Stimulated activated naive B cell treated with anti-CD40 and anti-IgM and Interleukin-4, amounts not matched to agents 10 μg/mL and 1 μg/mL and 100 μg/mL, for 72 hours (primary cell): ENCODE results near the gene MOGAT2.

Experiments
- ATAC-seq, 2 donors: fragments of 150-1000 bp; cut with Tn5 transposase; replicated peaks; 2 replicates each; pipeline ENCODE4 v1.10.0; 2021; ENCODE audit warnings: moderate library complexity in 1 of 2
- DNase-seq: peaks from one replicate; pipeline ENCODE4 v3.0.0; 2021
- H3K27ac Mint-ChIP-seq: one replicate; pipeline ENCODE4 v1.8.0; 2022; ENCODE audit warnings: mild to moderate bottlenecking, mixed read lengths
- H3K27me3 Mint-ChIP-seq, 2 donors: one replicate each; pipeline ENCODE4 v1.8.0; 2022; ENCODE audit warnings: mixed read lengths in 2 of 2
- H3K36me3 Mint-ChIP-seq, 2 donors: one replicate each; pipeline ENCODE4 v1.8.0; 2022; ENCODE audit warnings: mixed read lengths in 2 of 2, mild to moderate bottlenecking in 1 of 2
- H3K4me1 Mint-ChIP-seq, 2 donors: one replicate each; pipeline ENCODE4 v1.8.0; 2022; ENCODE audit warnings: mixed read lengths in 2 of 2, mild to moderate bottlenecking in 1 of 2
- H3K4me3 Mint-ChIP-seq, 2 donors: one replicate each; pipeline ENCODE4 v1.8.0; 2022; ENCODE audit warnings: mild to moderate bottlenecking in 2 of 2, mixed read lengths in 2 of 2, moderate library complexity in 1 of 2
- H3K9me3 Mint-ChIP-seq, 2 donors: one replicate each; pipeline ENCODE4 v1.8.0; 2022; ENCODE audit warnings: mixed read lengths in 2 of 2, mild to moderate bottlenecking in 1 of 2

MOGAT2 gene

GRCh38 chr11:75760243-75760642 lies 42.6 kb downstream of the MOGAT2 start:
- Mint-ChIP-seq H3K4me1 (no peaks in the 10 kb centered on the region), H3K27me3 (peaks cover 4 to 6% of the 10 kb centered on the region in 2 donors), H3K27ac (no peak overlapping the region), H3K9me3 (no peaks in the 10 kb centered on the region), H3K4me3 (no peak overlapping the region), H3K36me3 (no peaks in the 10 kb centered on the region)
- DNase-seq = no peak
- ATAC-seq = no peak

- Mint-ChIP-seq H3K36me3 (no peaks in the 10 kb centered on the region), H3K4me3 (no peak overlapping the region), H3K9me3 (no peaks in the 10 kb centered on the region), H3K27me3 (peaks cover 0 to 10% of the 10 kb centered on the region in 2 donors), H3K4me1 (no peaks in the 10 kb centered on the region), H3K27ac (no peak overlapping the region)
- DNase-seq (no peak), ATAC-seq (no peak)
Measured at GRCh38 chr11:75760710-75761493, 43.3 kb downstream of the MOGAT2 start.

GRCh38 chr11:75762158-75762557 lies 44.5 kb downstream of the MOGAT2 start:
- ATAC-seq = no peak
- Mint-ChIP-seq H3K4me1 (peaks cover 0 to 5% of the 10 kb centered on the region in 2 donors), H3K9me3 (no peaks in the 10 kb centered on the region), H3K27ac (no peak overlapping the region), H3K27me3 (peaks cover 0 to 12% of the 10 kb centered on the region in 2 donors), H3K4me3 (no peak overlapping the region), H3K36me3 (no peaks in the 10 kb centered on the region)
- DNase-seq = no peak

- H3K4me3 Mint-ChIP-seq = no peak overlapping the region
- peak overlapping the region; percentile 32 for H3K27ac Mint-ChIP-seq
- no peaks in the 10 kb centered on the region for H3K9me3 Mint-ChIP-seq
- H3K36me3 Mint-ChIP-seq = no peaks in the 10 kb centered on the region
- no peak for ATAC-seq
- peaks cover 7 to 9% of the 10 kb centered on the region in 2 donors for H3K4me1 Mint-ChIP-seq
- peaks cover 0 to 12% of the 10 kb centered on the region in 2 donors for H3K27me3 Mint-ChIP-seq
- DNase-seq = no peak
Measured at GRCh38 chr11:75762885-75763284, 45.2 kb downstream of the MOGAT2 start.

DNA sequence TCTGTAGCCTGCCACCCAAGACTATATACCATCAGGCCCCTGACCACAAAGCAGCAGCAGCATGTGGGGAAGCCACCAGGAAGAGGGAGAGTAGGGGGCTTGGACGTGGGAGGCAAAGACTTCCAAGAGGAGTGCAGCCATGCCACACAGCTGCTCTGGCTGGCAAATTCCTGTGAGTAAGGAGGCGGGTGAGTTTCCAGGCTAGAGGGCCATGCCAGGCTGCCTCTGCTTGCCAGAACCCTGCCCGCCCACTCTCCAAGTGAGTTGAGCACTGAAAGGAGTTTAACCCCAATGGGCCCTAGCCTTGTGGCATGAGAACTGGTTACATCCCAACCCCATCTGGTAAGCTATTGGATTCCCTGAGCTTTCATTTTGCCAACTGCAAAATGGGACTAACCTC lies 46.2 kb downstream of the MOGAT2 start:
- Mint-ChIP-seq H3K9me3 (no peaks in the 10 kb centered on the region), H3K27me3 (peaks cover 0 to 12% of the 10 kb centered on the region in 2 donors), H3K36me3 (no peaks in the 10 kb centered on the region), H3K4me3 (no peak overlapping the region), H3K4me1 (peaks cover 9 to 11% of the 10 kb centered on the region in 2 donors), H3K27ac (no peak overlapping the region)
- no peak for ATAC-seq
- no peak for DNase-seq

DNA sequence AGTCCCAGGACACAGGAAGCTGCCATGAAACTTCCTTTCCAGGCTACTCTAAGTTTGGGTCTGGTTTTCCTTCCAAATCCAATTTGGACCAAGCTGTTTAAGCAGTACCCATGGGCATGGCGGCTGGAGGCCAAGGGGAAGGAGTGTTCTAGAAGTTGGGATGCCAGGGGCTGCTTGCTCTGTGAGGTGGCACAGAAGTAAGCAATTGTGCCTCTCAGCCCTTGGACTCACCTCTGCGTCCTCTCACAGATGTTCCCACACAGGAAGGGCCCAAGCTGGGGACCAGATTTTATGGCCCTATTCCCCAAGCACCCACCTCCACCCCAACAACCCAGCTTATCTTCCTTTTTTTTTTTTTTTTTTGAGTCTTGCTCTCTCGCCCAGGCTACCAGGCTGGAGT lies 47.5 kb downstream of the MOGAT2 start:
- Mint-ChIP-seq H3K4me1 (peaks cover 18 to 22% of the 10 kb centered on the region in 2 donors), H3K27me3 (peaks cover 0 to 12% of the 10 kb centered on the region in 2 donors), H3K36me3 (no peaks in the 10 kb centered on the region), H3K9me3 (no peaks in the 10 kb centered on the region), H3K4me3 (no peak overlapping the region), H3K27ac (no peak overlapping the region)
- no peak for ATAC-seq
- DNase-seq = no peak

- peaks cover 0 to 6% of the 10 kb centered on the region in 2 donors for H3K27me3 Mint-ChIP-seq
- no peak overlapping the region for H3K27ac Mint-ChIP-seq
- ATAC-seq (no peak), DNase-seq (no peak)
- no peak overlapping the region for H3K4me3 Mint-ChIP-seq
- H3K36me3 Mint-ChIP-seq = peaks cover 0 to 3% of the 10 kb centered on the region in 2 donors
- peaks cover 32 to 37% of the 10 kb centered on the region in 2 donors for H3K4me1 Mint-ChIP-seq
- H3K9me3 Mint-ChIP-seq = no peaks in the 10 kb centered on the region
Measured at GRCh38 chr11:75766443-75767227, 49.0 kb downstream of the MOGAT2 start.

- ATAC-seq (no peak), DNase-seq (no peak)
- peak overlapping the region in 1 of 2 donors; percentile 82 for H3K4me3 Mint-ChIP-seq
- H3K36me3 Mint-ChIP-seq = peaks cover 0 to 4% of the 10 kb centered on the region in 2 donors
- H3K4me1 Mint-ChIP-seq = peaks cover 37 to 43% of the 10 kb centered on the region in 2 donors
- H3K27me3 Mint-ChIP-seq = peaks cover 0 to 6% of the 10 kb centered on the region in 2 donors
- H3K27ac Mint-ChIP-seq = peak overlapping the region; percentile 97
- no peaks in the 10 kb centered on the region for H3K9me3 Mint-ChIP-seq
Measured at GRCh38 chr11:75767228-75767572, 49.6 kb downstream of the MOGAT2 start.

DNA sequence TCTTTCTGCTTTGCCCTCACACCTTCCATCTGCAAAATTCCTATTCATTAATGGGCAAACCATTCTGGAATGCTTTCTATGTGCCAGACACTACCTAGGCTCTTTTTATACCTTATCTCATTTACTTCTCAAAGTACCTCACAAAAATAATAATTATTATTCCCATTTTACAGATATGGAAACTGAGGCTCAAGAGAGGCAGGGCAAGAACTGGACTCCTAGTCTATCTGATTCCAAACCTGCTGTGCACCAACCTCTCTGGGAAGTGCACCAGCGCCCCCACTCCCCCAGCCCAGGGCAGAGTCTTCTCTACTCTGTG lies 50.1 kb downstream of the MOGAT2 start:
- H3K4me1 Mint-ChIP-seq = peaks cover 42 to 48% of the 10 kb centered on the region in 2 donors
- ATAC-seq = no peak

GRCh38 chr11:75768112-75768908 lies 50.7 kb downstream of the MOGAT2 start, which contains the start of gene DGAT2:
DGAT2 (plus strand) TSS chr11:75768778; CDS start chr11:75768992, 214 bp downstream.
- ATAC-seq (peak; percentile 76 to 83), DNase-seq (peak; percentile 78)
- Mint-ChIP-seq H3K36me3 (peaks cover 0 to 9% of the 10 kb centered on the region in 2 donors), H3K27me3 (peaks cover 0 to 6% of the 10 kb centered on the region in 2 donors), H3K9me3 (no peaks in the 10 kb centered on the region), H3K4me1 (peaks cover 47 to 54% of the 10 kb centered on the region in 2 donors), H3K27ac (peak within 1 kb of the TSS; percentile 97), H3K4me3 (peak within 1 kb of the TSS; percentile 80 to 82)

More for the DNA sequence above, 50.1 kb downstream of the MOGAT2 start:
- Mint-ChIP-seq H3K4me3 (peak overlapping the region; percentile 80 to 82), H3K36me3 (peaks cover 0 to 9% of the 10 kb centered on the region in 2 donors), H3K27ac (peak overlapping the region; percentile 97), H3K27me3 (peaks cover 0 to 6% of the 10 kb centered on the region in 2 donors), H3K9me3 (no peaks in the 10 kb centered on the region)
- DNase-seq = no peak

GRCh38 chr11:75768909-75769771 lies 51.5 kb downstream of the MOGAT2 start:
- peaks cover 4 to 14% of the 10 kb centered on the region in 2 donors for H3K36me3 Mint-ChIP-seq
- peak overlapping the region; percentile 82 for H3K27ac Mint-ChIP-seq

DNA sequence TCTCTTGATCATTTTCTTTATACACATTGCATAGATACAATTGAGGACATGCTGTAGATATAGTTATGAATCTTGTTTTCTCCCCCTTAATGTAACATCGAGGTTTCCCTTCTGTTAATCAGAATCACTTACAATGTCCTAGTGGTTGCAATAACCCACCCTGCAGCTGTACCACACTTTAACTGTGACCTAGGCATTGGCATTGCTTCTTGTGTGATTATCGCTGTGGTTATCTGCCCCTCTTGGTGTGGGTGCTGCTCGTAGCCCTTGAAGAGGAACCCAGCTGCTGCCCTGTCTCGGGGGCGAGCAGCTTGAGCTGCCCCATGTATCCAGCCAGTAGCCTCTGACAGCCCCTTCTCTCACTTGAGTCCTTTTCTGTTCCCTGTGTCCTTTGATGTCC lies 52.5 kb downstream of the MOGAT2 start:
- peaks cover 2 to 3% of the 10 kb centered on the region in 2 donors for H3K9me3 Mint-ChIP-seq

More at GRCh38 chr11:75768909-75769771, 51.5 kb downstream of the MOGAT2 start:
- peak in 1 of 2 donors; percentile 1 for ATAC-seq
- H3K27me3 Mint-ChIP-seq = peaks cover 0 to 6% of the 10 kb centered on the region in 2 donors
- H3K9me3 Mint-ChIP-seq = peaks cover 2 to 3% of the 10 kb centered on the region in 2 donors
- peaks cover 53 to 62% of the 10 kb centered on the region in 2 donors for H3K4me1 Mint-ChIP-seq
- H3K4me3 Mint-ChIP-seq = peak overlapping the region; percentile 80 to 82
- no peak for DNase-seq

More for the DNA sequence above, 52.5 kb downstream of the MOGAT2 start:
- DNase-seq = no peak
- peak overlapping the region; percentile 80 for H3K27ac Mint-ChIP-seq
- peak overlapping the region; percentile 80 to 82 for H3K4me3 Mint-ChIP-seq
- H3K27me3 Mint-ChIP-seq = peaks cover 0 to 6% of the 10 kb centered on the region in 2 donors
- peaks cover 4 to 15% of the 10 kb centered on the region in 2 donors for H3K36me3 Mint-ChIP-seq
- no peak for ATAC-seq
- H3K4me1 Mint-ChIP-seq = peaks cover 55 to 72% of the 10 kb centered on the region in 2 donors
